A549 (cell line): ENCODE data around the gene RGS14.

Experiments used
- CHD2 ChIP-seq: fragments of 150-350 bp; IDR thresholded peaks from 2 replicates; pipeline ENCODE4 v1.6.1; 2014; ENCODE audit warnings: low read length; ENCODE audit not compliant: partially characterized antibody
- KDM1A ChIP-seq: fragments of 200-600 bp; sonication (generic); IDR thresholded peaks from 2 replicates; pipeline ENCODE4 v1.6.1; 2016; ENCODE audit warnings: low read depth, mild to moderate bottlenecking
- MAZ ChIP-seq: fragments of 150-350 bp; IDR thresholded peaks from 2 replicates; pipeline ENCODE4 v1.6.1; 2014; ENCODE audit warnings: antibody characterized with exemption, low read depth, low read length, borderline replicate concordance
- POLR2A ChIP-seq: IDR thresholded peaks from 2 replicates; pipeline ENCODE4 v1.6.1; 2012; ENCODE audit warnings: mild to moderate bottlenecking, low read length
- TF ChIP-seq, protein P1 (sequence below): fragments of >200 bp; sonication (Bioruptor Twin); formaldehyde crosslinking; IDR thresholded peaks from 3 replicates; pipeline ENCODE4 v1.5.1; 2016
- TF ChIP-seq, protein P2 (sequence below): IDR thresholded peaks from 2 replicates; pipeline ENCODE4 v1.6.1; 2012

DNA sequence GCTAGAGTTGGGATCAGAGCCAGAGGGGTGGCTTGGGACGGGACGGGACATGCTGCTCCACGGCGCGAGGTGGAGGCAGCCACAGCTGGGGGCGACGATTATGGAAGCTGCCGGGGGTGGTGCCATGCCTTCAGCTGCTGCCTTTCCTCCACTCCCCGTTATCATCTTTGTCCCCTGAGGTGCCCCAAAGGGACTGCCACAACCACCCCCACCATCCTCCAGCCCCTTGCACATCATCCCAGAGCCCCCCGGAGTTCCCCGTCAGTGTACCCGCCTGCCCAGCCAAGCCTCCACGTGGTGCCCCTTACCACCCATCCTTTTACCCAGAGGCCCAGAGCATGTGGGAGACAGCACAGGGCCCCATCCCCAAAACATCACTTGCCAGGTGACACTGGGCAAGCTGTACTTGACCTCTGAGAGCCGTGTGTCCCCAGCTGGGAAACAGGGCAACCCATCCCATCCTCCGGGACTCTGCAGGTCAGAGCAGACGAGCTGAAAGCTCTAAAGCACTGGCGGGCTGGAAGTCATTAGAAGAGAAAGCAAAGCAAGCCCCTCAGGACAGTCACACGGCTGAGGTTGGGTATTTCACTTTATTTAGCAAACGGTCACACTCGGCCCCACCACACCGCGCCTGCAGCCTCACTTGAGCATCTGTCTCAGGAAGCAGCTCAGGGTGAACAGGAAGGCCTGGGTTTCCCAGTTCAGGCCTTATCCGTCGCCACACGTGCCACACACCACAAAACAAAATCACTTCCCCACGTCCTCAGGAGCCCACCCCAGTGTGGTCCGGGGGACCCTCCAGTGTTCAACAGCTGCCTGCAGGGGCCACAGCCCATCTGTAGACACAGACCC lies 26.5 kb upstream of the RGS14 start:
- TF ChIP-seq POLR2A (no peak), MAZ (no peak), KDM1A (no peak), CHD2 (no peak)
- TF ChIP-seq, protein P1, sequence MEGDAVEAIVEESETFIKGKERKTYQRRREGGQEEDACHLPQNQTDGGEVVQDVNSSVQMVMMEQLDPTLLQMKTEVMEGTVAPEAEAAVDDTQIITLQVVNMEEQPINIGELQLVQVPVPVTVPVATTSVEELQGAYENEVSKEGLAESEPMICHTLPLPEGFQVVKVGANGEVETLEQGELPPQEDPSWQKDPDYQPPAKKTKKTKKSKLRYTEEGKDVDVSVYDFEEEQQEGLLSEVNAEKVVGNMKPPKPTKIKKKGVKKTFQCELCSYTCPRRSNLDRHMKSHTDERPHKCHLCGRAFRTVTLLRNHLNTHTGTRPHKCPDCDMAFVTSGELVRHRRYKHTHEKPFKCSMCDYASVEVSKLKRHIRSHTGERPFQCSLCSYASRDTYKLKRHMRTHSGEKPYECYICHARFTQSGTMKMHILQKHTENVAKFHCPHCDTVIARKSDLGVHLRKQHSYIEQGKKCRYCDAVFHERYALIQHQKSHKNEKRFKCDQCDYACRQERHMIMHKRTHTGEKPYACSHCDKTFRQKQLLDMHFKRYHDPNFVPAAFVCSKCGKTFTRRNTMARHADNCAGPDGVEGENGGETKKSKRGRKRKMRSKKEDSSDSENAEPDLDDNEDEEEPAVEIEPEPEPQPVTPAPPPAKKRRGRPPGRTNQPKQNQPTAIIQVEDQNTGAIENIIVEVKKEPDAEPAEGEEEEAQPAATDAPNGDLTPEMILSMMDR = no peak
- TF ChIP-seq, protein P2, sequence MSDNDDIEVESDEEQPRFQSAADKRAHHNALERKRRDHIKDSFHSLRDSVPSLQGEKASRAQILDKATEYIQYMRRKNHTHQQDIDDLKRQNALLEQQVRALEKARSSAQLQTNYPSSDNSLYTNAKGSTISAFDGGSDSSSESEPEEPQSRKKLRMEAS = no peak
